Transverse colon (tissue), 4 donors: ENCODE measurements around the gene RPL6. TPM values are rescaled to one million over a fixed set of nuclear protein-coding genes. Genes with fewer than 3 reads are reported as not detected.
"Not testable (repeated sequence)": the region's sequence is repeated elsewhere in the genome, so short reads cannot be mapped to it uniquely, and the experiment has no call there.

ENCODE experiments used
- DNase-seq: peaks from one replicate; pipeline ENCODE4 v3.0.0-alpha.2; 2019
- H3K27ac ChIP-seq, 4 donors: fragments of 200-600 bp; sonication (generic); 2 replicates each; pipeline ENCODE4 v1.5.1; 2016 to 2018; ENCODE audit warnings: inconsistent platforms in 4 of 4
- H3K27me3 ChIP-seq: fragments of 200-600 bp; sonication (generic); 2 replicates; pipeline ENCODE4 v1.5.1; 2017; ENCODE audit warnings: inconsistent platforms
- H3K36me3 ChIP-seq, 4 donors: fragments of 200-600 bp; sonication (generic); 2 replicates each; pipeline ENCODE4 v1.5.1; 2017 to 2019; ENCODE audit warnings: inconsistent platforms in 4 of 4
- H3K4me1 ChIP-seq, 4 donors: fragments of 200-600 bp; sonication (generic); 2 replicates each; pipeline ENCODE4 v1.5.1; 2017 to 2020; ENCODE audit warnings: inconsistent platforms in 4 of 4
- H3K4me3 ChIP-seq, 4 donors: fragments of 200-600 bp; sonication (generic); 1 replicate in 1 of 4; 2 replicates in 3 of 4; pipeline versions ENCODE4 v1.5.1 to v1.6.1; 2017 to 2019; ENCODE audit warnings: inconsistent platforms in 4 of 4
- H3K9me3 ChIP-seq, 2 donors: fragments of 200-600 bp; sonication (generic); 2 replicates each; pipeline ENCODE4 v1.5.1; 2017 to 2019; ENCODE audit warnings: inconsistent platforms in 2 of 2
- CTCF ChIP-seq, 5 experiments: fragments of 200-600 bp in 3 of 5; fragments of 450-650 bp in 2 of 5; sonication (generic) in 3 of 5; IDR thresholded peaks; 1 replicate in 2 of 5; 2 replicates in 3 of 5; pipeline ENCODE4 v1.5.1; 2016 to 2017; ENCODE audit warnings: antibody characterized with exemption in 5 of 5, inconsistent platforms in 3 of 5, mild to moderate bottlenecking in 2 of 5, moderate library complexity in 1 of 5
- EP300 ChIP-seq: sonication (generic); formaldehyde crosslinking; IDR thresholded peaks from one replicate; pipeline ENCODE4 v1.6.1; 2017; ENCODE audit warnings: antibody characterized with exemption, low read depth
- POLR2A ChIP-seq: fragments of 450-650 bp; IDR thresholded peaks from one replicate; pipeline ENCODE4 v1.6.1; 2016; ENCODE audit warnings: antibody characterized with exemption, mild to moderate bottlenecking, moderate library complexity
- POLR2AphosphoS5 ChIP-seq, 3 donors: sonication (generic); formaldehyde crosslinking; IDR thresholded peaks; one replicate each; pipeline ENCODE4 v1.6.1; 2016; ENCODE audit warnings: antibody characterized with exemption in 3 of 3
- WGBS, 2 donors: methylation state at CpG; one replicate each; pipeline ENCODE4 v1.1.5; 2018; ENCODE audit warnings: low coverage in 1 of 2; 5-methylcytosine and 5-hydroxymethylcytosine counted together
- in situ Hi-C, 4 donors: fragments of 200-750 bp; cut with MboI; loops; one replicate each; pipeline versions ENCODE4 v1.15.0 to v1.15.1; 2017; ENCODE audit warnings: low sequenced_read_pairs in 3 of 4, low pct_ligation_motif_present in 1 of 4, low pct_unique_long_range_greater_than_20kb in 1 of 4
- intact Hi-C: fragments of 100-400 bp; cut with DNase I; formaldehyde crosslinking; loops from one replicate; pipeline ENCODE4 v1.15.1; 2023; ENCODE audit warnings: low total_unique reads
- total RNA-seq, 4 donors: library from RNA; depleted of rRNA; stranded (reverse); fragments of >200 nt; gene quantifications; one replicate each; pipeline ENCODE4 v1.1.0, GENCODE V29; 2016

RPL6 gene
- total RNA-seq, 4 donors from 2014 or later = 361 to 1,162 (median 790) TPM

DNA sequence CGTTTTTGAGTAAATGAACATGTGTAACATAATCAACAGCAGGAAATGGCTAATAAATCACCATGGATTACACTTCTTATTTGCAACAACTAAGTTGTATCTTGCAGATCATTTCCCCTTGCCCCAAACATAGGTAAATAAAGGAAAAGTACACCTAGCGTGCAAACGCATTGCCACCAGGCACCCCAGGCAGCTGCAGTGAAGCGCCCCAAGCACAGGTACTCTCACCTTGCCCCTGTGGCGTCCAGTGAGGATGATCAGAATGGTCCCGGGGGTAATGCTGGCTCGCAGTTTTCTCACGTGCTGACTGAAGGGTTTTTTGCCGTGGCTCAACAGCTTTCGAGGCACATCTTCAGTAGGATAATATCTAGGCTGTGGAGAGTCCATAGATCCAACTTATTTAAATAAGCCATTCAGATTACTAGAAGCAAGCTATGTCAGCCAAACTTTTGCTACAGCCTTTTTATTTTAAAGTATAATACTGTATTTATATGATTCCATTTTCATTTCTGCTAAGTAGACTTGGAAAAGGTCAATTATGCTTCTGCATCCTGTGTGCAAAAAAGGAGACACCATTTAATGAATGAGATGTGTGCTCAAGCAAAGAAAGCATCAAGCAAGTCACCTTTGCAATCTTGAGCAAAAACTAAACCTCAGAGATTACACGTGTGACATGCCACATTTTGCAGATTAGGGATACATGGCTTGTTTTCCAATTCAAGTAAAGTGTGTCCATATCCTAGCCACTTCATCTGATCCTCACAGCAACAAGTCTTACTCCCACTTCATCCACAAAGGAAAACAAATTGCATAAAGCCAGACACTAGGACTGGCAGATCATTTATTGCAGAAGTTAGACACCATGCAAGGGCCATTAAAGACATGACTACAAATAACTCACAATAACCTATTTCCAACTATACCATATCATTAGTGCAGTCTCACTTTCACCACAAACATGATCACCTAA is 2.6 kb downstream of the RPL6 start:
- Histone ChIP-seq H3K36me3 (peaks cover 0 to 29% (median 10%) of the 10 kb centered on the region in 4 donors), H3K4me1 (peaks cover 3 to 25% (median 10%) of the 10 kb centered on the region in 4 donors), H3K27me3 (no peaks in the 10 kb centered on the region), H3K9me3 (no peaks in the 10 kb centered on the region), H3K27ac (no peak overlapping the region), H3K4me3 (no peak overlapping the region)
- TF ChIP-seq POLR2A = no peak
- TF ChIP-seq POLR2AphosphoS5 (IDR thresholded peaks at IDR 0.05) = no peak
- no peak for TF ChIP-seq EP300
- no peak for TF ChIP-seq CTCF (IDR thresholded peaks at IDR 0.05)
- 69 to 73% methylated on average over 11 of the region's 11 CpGs for WGBS, 2 donors
- no peak for DNase-seq
- in situ Hi-C loops = no loop called here
- intact Hi-C loops = no loop called here

GRCh38 chr12:112401903-112402498 is 7.4 kb downstream of the RPL6 start:
- Histone ChIP-seq H3K4me1 (peaks cover 0 to under 1% (median 0%) of the 10 kb centered on the region in 4 donors), H3K4me3 (no peak overlapping the region), H3K36me3 (peaks cover 0 to 23% (median 10%) of the 10 kb centered on the region in 4 donors), H3K27ac (no peak overlapping the region), H3K9me3 (no peaks in the 10 kb centered on the region), H3K27me3 (no peaks in the 10 kb centered on the region)
- WGBS, 2 donors = 34 to 58% methylated on average over 4 to 5 of the region's 5 CpGs
- DNase-seq = no peak
- TF ChIP-seq POLR2A = no peak
- TF ChIP-seq CTCF (IDR thresholded peaks at IDR 0.05) = no peak
- TF ChIP-seq EP300 = no peak
- no peak for TF ChIP-seq POLR2AphosphoS5 (IDR thresholded peaks at IDR 0.05)
- in situ Hi-C loops = no loop called here
- intact Hi-C loops = no loop called here

DNA sequence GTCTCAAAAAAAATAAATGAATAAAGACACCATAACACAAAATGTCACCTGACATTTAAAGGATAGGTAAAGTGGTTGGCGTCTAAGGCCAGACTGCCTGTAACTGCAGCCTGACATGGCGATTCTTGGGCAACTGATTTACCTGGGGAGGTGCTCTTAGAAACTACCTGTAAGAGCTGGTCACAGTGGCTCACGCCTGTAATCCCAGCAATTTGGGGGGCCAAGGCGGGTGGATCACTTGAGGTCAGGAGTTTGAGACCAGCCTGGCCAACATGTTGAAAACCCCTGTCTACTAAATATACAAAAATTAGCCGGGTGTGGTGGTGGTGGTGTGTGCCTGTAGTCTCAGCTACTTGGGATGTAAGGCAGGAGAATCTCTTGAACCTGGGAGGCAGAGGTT is 8.4 kb downstream of the RPL6 start:
- H3K9me3 ChIP-seq = no peaks in the 10 kb centered on the region
- TF ChIP-seq CTCF (IDR thresholded peaks at IDR 0.05) (no peak), POLR2AphosphoS5 (IDR thresholded peaks at IDR 0.05) (no peak)
- no peak overlapping the region for H3K4me3 ChIP-seq
- peaks cover 0 to 14% (median 6%) of the 10 kb centered on the region in 4 donors for H3K36me3 ChIP-seq
- in situ Hi-C loops = no loop called here
- no peaks in the 10 kb centered on the region for H3K27me3 ChIP-seq
- 80 to 97% methylated on average over 1 to 5 of the region's 5 CpGs for WGBS, 2 donors
- no peak for DNase-seq
- H3K4me1 ChIP-seq = no peaks in the 10 kb centered on the region
- intact Hi-C loops = no loop called here
- H3K27ac ChIP-seq = no peak overlapping the region

DNA sequence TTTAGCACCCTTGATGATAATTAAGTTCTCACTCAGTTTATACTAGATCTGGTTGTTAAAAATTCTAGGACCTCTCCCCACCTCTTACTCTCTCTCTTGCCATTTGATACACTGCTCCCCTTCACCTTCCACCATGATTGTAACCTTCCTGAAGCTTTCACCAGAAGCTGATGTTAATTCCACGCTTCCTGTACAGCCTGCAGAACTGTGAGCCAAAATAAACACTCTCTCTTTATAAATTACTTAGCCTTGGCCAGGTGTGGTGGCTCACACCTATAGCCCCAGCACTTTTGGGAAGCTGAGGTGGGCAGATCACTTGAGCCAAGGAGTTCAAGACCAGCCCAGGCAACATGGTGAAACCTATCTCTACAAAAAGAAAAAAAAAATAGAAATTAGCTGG is 16.1 kb downstream of the RPL6 start:
- Histone ChIP-seq H3K27me3 (no peaks in the 10 kb centered on the region), H3K4me3 (no peak overlapping the region), H3K4me1 (no peaks in the 10 kb centered on the region), H3K9me3 (no peaks in the 10 kb centered on the region), H3K27ac (no peak overlapping the region), H3K36me3 (no peaks in the 10 kb centered on the region)
- no peak for DNase-seq
- WGBS, 2 donors = 52% methylated on average over 1 of the region's 1 CpG; no CpG with 5 or more reads in 1 of the 2 donors
- intact Hi-C loops = no loop called here
- in situ Hi-C loops = loop anchor here in 1 of 4 donors (25.0 kb wide), 1 partner anchor 456 kb away; no protein-coding TSS in a partner anchor
- no peak for TF ChIP-seq CTCF (IDR thresholded peaks at IDR 0.05)
- no peak for TF ChIP-seq EP300
- TF ChIP-seq POLR2AphosphoS5 (IDR thresholded peaks at IDR 0.05) = no peak
- no peak for TF ChIP-seq POLR2A

DNA sequence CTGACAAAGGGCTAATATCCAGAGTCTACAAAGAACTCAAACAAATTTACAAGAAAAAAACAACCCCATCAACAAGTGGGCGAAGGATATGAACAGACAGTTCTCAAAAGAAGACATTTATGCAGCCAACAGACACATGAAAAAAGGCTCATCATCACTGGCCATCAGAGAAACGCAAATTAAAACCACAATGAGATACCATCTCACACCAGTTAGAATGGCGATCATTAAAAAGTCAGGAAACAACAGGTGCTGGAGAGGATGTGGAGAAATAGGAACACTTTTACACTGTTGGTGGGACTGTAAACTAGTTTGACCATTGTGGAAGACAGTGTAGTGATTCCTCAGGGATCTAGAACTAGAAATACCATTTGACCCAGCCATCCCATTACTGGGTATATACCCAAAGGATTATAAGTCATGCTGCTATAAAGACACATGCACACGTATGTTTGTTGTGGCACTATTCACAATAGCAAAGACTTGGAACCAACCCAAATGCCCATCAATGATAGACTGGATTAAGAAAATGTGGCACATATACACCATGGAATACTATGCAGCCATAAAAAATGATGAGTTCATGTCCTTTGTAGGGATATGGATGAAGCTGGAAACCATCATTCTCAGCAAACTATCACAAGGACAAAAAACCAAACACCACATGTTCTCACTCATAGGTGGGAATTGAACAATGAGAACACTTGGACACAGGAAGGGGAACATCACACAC is 19.3 kb downstream of the RPL6 start:
- not testable (repeated sequence) for DNase-seq, H3K4me1 ChIP-seq

More for the DNA sequence above, 19.3 kb downstream of the RPL6 start:
- H3K9me3 ChIP-seq, H3K36me3 ChIP-seq, H3K4me3 ChIP-seq, H3K27me3 ChIP-seq, H3K27ac ChIP-seq, intact Hi-C loops: not testable (repeated sequence)
- 85 to 90% methylated on average over 3 to 4 of the region's 4 CpGs for WGBS, 2 donors
- in situ Hi-C loops = loop anchor here in 2 of 4 donors (5.0 to 25.0 kb wide), 3 partner anchors 125 to 453 kb away; no protein-coding TSS in a partner anchor
